ENCODE results near the gene B4GALT5. TPM values are rescaled to one million over a fixed set of nuclear protein-coding genes. Genes with fewer than 3 reads are reported as not detected.

The B4GALT5 gene
- total and polyA plus RNA-seq, 2 donors from 2014 or later = 21.4 to 73.3 TPM

GRCh38 chr20:49740807-49741206, 27.1 kb upstream of the B4GALT5 start:
- no peaks in the 10 kb centered on the region for H3K9me3 ChIP-seq (ENCODE audit: control insufficient read depth in 2 of 3, insufficient read depth in 1 of 3, low read length in 3 of 3)
- TF ChIP-seq, protein P1, sequence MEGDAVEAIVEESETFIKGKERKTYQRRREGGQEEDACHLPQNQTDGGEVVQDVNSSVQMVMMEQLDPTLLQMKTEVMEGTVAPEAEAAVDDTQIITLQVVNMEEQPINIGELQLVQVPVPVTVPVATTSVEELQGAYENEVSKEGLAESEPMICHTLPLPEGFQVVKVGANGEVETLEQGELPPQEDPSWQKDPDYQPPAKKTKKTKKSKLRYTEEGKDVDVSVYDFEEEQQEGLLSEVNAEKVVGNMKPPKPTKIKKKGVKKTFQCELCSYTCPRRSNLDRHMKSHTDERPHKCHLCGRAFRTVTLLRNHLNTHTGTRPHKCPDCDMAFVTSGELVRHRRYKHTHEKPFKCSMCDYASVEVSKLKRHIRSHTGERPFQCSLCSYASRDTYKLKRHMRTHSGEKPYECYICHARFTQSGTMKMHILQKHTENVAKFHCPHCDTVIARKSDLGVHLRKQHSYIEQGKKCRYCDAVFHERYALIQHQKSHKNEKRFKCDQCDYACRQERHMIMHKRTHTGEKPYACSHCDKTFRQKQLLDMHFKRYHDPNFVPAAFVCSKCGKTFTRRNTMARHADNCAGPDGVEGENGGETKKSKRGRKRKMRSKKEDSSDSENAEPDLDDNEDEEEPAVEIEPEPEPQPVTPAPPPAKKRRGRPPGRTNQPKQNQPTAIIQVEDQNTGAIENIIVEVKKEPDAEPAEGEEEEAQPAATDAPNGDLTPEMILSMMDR (IDR thresholded peaks at IDR 0.05; ENCODE audit: borderline replicate concordance, extremely low read depth, insufficient read depth) = no peak
- DNase-seq (no peak), FAIRE-seq (no peak)
- no peak overlapping the region for H3K9ac ChIP-seq (ENCODE audit: low read length in 3 of 3)
- intact Hi-C loops (cut with DNase I) = no loop called here
- H3K4me1 ChIP-seq (ENCODE audit: control insufficient read depth in 2 of 3, insufficient read depth in 2 of 3, low read depth in 1 of 3, low read length in 3 of 3) = no peaks in the 10 kb centered on the region
- H3K36me3 ChIP-seq (ENCODE audit: control insufficient read depth in 2 of 3, insufficient read depth in 3 of 3, low read length in 3 of 3) = no peaks in the 10 kb centered on the region
- no peaks in the 10 kb centered on the region for H3K27me3 ChIP-seq (ENCODE audit: control insufficient read depth, insufficient read depth, low read length)
- H3K27ac ChIP-seq (ENCODE audit: low read depth in 2 of 2, low read length in 2 of 2) = no peak overlapping the region
- H3K4me3 ChIP-seq (ENCODE audit: low read length in 3 of 3) = no peak overlapping the region

DNA sequence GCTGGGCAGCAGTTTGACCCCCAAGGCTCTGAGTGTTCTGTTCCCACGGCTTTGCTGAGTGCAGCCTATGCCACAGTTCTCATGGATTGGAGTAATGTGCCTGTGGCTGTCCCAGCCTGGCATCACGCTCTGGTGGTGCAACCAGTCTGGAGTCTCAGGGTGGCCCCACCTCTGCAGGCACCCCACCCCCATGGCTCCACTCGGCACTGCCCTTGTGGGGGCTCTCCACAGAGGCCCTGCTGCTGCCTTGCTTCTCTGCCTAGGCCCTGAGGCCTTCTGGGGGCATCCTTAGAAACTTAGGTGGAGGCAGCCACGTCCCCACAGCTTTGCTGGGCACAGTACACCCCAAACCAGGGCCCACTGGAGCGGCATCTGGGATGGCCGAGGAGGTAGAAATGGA, 25.4 kb upstream of the B4GALT5 start:
- intact Hi-C loops (cut with DNase I) = no loop called here
- H3K27me3 ChIP-seq (ENCODE audit: control insufficient read depth, insufficient read depth, low read length) = no peaks in the 10 kb centered on the region
- no peak for FAIRE-seq
- H3K36me3 ChIP-seq (ENCODE audit: control insufficient read depth in 2 of 3, insufficient read depth in 3 of 3, low read length in 3 of 3) = no peaks in the 10 kb centered on the region
- H3K9ac ChIP-seq (ENCODE audit: low read length in 3 of 3) = no peak overlapping the region
- DNase-seq = no peak
- H3K4me1 ChIP-seq (ENCODE audit: control insufficient read depth in 2 of 3, insufficient read depth in 2 of 3, low read depth in 1 of 3, low read length in 3 of 3) = no peaks in the 10 kb centered on the region
- H3K27ac ChIP-seq (ENCODE audit: low read depth in 2 of 2, low read length in 2 of 2) = no peak overlapping the region
- TF ChIP-seq, protein P1 (IDR thresholded peaks at IDR 0.05; ENCODE audit: borderline replicate concordance, extremely low read depth, insufficient read depth) = no peak
- no peak overlapping the region for H3K4me3 ChIP-seq (ENCODE audit: low read length in 3 of 3)
- H3K9me3 ChIP-seq (ENCODE audit: control insufficient read depth in 2 of 3, insufficient read depth in 1 of 3, low read length in 3 of 3) = no peaks in the 10 kb centered on the region

DNA sequence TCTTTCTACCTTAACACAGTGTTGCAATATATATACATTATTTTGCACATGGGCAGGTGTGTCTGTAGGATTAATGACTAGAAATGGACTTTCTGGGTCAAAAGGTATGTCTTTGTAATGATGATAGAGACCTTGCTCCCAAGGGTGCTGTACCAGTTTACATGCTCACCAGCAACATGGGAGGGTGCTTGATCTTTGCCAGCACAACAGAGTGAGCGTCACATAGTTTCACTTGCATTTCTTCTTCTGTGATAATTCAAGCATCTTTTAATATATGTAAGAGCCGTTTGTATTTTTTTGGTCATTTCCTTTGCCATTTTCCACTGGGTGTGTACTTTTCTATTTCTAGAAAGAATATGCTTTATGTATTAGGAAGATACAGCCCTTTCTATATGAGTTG, 23.6 kb upstream of the B4GALT5 start:
- H3K27me3 ChIP-seq (ENCODE audit: control insufficient read depth, insufficient read depth, low read length) = no peaks in the 10 kb centered on the region
- DNase-seq = no peak
- intact Hi-C loops (cut with DNase I) = no loop called here
- H3K36me3 ChIP-seq (ENCODE audit: control insufficient read depth in 2 of 3, insufficient read depth in 3 of 3, low read length in 3 of 3) = no peaks in the 10 kb centered on the region
- FAIRE-seq = no peak
- H3K4me1 ChIP-seq (ENCODE audit: control insufficient read depth in 2 of 3, insufficient read depth in 2 of 3, low read depth in 1 of 3, low read length in 3 of 3) = no peaks in the 10 kb centered on the region
- no peak overlapping the region for H3K27ac ChIP-seq (ENCODE audit: low read depth in 2 of 2, low read length in 2 of 2)
- H3K9ac ChIP-seq (ENCODE audit: low read length in 3 of 3) = no peak overlapping the region
- H3K4me3 ChIP-seq (ENCODE audit: low read length in 3 of 3) = no peak overlapping the region
- TF ChIP-seq, protein P1 (IDR thresholded peaks at IDR 0.05; ENCODE audit: borderline replicate concordance, extremely low read depth, insufficient read depth) = no peak
- H3K9me3 ChIP-seq (ENCODE audit: control insufficient read depth in 2 of 3, insufficient read depth in 1 of 3, low read length in 3 of 3) = no peaks in the 10 kb centered on the region

- TF ChIP-seq, protein P1 (IDR thresholded peaks at IDR 0.05; ENCODE audit: borderline replicate concordance, extremely low read depth, insufficient read depth) = no peak
- intact Hi-C loops (cut with DNase I) = no loop called here
- H3K27me3 ChIP-seq (ENCODE audit: control insufficient read depth, insufficient read depth, low read length) = no peaks in the 10 kb centered on the region
- FAIRE-seq = no peak
- no peak overlapping the region for H3K27ac ChIP-seq (ENCODE audit: low read depth in 2 of 2, low read length in 2 of 2)
- DNase-seq = no peak
- no peak overlapping the region for H3K9ac ChIP-seq (ENCODE audit: low read length in 3 of 3)
- H3K36me3 ChIP-seq (ENCODE audit: control insufficient read depth in 2 of 3, insufficient read depth in 3 of 3, low read length in 3 of 3) = no peaks in the 10 kb centered on the region
- peaks cover 0 to 2% (median under 1%) of the 10 kb centered on the region in 3 donors for H3K4me1 ChIP-seq (ENCODE audit: control insufficient read depth in 2 of 3, insufficient read depth in 2 of 3, low read depth in 1 of 3, low read length in 3 of 3)
- no peak overlapping the region for H3K4me3 ChIP-seq (ENCODE audit: low read length in 3 of 3)
- no peaks in the 10 kb centered on the region for H3K9me3 ChIP-seq (ENCODE audit: control insufficient read depth in 2 of 3, insufficient read depth in 1 of 3, low read length in 3 of 3)
These were observed 16.1 kb upstream of the B4GALT5 start for GRCh38 chr20:49729780-49730179.
